Amygdala (tissue), 56 donors: ENCODE measurements around the gene CAMSAP1.

ENCODE experiments used
- DNase-seq, 56 donors: peaks; one replicate each; lab custom pipeline; 2025; lab: John Stamatoyannopoulos, UW

The CAMSAP1 gene

GRCh38 chr9:135886147-135886981 is 21.0 kb downstream of the CAMSAP1 start:
- peak in 13 of 56 donors; percentile 26 to 56 (median 44) for DNase-seq

DNA sequence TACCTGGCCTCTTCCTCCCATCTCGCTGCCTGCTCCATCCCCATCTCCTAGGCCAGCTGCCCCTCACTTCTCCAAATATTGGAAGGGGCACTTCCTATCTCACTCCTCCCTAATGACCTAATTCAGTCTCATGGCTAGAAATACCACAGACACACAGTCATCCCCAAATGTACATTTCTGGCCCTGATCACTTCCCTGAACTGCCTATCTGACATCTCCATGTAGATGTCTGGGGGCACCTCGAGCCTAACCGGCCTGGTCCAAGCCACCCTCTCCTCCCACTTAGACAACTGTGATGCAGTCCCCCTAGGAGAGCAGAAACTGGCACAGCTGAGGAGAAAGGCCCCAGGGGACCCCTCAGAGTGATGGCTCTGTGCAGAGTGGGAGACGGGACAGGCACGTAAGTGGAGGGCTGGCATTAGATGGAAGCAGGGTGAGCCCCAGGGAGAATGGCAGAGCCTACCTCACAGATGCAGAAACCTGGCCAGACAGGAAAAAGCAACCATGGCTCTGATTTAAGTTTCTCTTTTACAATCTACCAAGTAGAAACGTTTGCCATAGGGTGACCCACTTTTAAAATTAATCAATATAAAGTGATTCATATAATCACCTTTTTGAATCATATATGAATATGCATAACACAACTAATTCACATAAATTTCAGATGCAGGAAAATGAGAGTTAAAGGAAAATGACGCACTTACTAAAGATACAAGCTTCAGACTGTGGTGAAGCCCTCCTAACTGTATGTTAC is 22.1 kb downstream of the CAMSAP1 start:
- DNase-seq, result no peak

GRCh38 chr9:135884328-135885035 is 22.9 kb downstream of the CAMSAP1 start:
- DNase-seq, result no peak

DNA sequence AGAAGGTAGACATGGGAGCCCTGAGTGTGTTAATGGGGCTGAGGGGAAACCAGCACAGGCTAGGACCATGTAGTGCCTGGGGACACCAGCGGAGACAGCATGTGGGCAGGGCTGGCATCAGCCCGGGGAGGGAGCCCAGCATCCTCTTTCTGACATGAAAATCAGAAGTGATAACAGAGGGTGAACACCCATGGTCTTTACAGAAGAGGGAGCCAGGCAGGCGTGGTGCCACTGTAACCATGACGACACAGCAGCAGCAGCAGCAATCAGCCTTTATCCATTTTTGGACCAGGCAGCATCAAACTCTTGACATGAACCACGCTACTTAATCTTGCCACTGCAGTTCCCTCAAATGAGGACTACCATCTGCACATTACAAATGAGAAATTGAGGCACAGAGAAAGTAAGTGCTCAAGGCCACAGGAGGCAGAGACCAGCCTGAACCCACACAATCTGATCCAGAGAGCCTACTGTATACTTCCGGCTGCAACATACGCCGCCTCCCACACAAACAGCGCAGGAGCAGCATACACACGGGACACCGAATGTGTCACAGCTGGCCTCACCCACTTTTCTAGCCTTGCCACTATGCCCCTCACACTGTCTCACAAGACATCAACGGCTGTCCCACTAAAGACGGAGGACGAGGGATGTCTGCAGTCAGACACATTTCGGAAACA is 23.8 kb downstream of the CAMSAP1 start:
- peak in 14 of 56 donors; percentile 21 to 45 (median 34) for DNase-seq

DNA sequence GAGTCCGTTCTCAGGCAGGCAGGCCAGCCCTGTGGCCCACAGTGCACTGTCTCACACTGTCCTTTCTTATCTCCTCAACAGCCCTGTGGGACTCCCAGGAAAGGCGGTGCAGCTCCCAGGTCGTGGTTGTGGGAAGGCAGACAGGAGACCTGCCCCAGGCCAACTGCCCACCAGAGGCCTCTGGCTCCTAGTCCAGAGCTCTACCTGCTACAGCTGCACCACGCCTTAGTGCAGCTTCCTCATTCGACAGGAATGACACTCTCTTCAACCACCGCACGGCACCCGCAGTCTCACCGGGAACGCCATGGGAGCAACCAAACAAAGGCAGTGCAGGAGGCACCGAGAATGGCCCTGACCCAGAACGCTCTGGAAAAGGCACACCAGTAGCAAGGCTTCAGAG is 25.3 kb downstream of the CAMSAP1 start:
- no peak for DNase-seq

DNA sequence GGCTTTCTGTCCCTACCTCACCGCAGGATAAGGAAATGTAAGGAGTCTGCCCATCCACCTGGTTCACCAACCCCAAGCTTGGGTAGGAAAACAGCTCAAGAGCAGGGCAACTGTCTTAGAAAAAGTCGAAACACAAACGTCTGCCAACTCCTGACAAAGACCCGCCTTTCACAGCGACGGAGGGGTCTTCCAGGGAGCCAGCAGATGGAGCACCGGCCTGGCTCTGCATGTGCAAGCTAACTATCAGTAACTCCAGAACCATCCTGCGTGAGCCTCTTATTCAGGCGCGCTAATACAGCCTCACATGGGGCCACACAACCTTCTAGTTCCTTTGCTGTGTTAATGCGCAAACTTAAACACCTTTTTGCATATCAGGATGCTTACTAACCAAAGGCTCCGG is 26.9 kb downstream of the CAMSAP1 start:
- no peak for DNase-seq

- no peak for DNase-seq
These were observed 27.7 kb downstream of the CAMSAP1 start for GRCh38 chr9:135879619-135880018.

DNA sequence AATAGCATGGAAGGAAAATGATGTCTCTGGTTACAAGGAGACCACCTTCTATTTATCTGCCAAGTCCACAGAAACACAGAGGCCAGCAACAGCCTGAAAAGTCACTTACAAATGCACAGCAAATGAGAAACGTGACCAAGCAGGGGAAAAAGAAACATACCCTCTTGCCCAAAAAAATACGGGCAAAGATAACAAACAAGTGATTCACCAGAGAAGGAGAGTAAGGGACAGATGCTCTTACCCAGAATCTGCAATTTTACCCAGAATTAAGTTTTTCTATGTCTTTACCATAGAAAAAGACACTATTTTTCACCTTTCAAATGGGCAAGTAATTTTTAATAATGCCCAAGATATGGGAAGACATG is 28.1 kb downstream of the CAMSAP1 start:
- no peak for DNase-seq

- no peak for DNase-seq
These were observed 28.7 kb downstream of the CAMSAP1 start for GRCh38 chr9:135878528-135879236.

- no peak for DNase-seq
These were observed 29.4 kb downstream of the CAMSAP1 start for GRCh38 chr9:135877791-135878527.

DNA sequence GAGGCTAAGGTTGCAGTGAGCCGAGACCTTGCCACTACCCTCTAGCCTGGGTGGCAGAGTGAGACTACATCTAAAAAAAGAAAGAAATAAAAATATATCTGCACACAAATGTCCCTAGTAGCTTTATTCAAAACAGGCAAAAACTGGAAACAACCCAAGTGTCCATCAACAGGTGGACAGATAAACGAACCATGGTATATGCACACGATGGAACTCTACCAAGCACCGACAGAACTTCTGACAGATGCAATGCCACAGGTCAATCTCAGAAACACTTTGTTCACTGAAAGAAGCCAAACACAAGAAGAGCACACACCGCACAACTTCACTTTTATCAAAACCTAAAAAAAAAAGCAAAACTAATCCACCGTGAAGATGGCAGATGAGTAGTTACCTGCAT is 30.4 kb downstream of the CAMSAP1 start:
- DNase-seq, result no peak

DNA sequence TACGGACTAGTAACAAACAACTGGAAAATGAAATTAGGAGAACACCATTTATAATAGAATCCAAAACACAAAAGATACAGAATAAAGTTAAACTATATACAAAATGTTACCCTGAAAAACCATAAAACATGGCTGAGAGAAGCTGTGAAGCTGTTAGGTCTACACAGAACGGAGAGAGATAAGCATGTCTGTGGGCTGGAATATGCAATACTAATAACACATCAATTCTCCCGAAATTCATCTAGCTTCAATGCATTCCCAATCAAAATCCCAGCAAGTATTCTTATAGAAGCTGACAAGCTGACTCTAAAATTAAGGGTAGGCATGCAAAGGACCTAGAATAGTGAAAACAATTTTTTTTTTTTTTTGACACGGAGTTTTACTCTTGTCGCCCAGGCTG is 32.5 kb downstream of the CAMSAP1 start:
- no peak for DNase-seq

DNA sequence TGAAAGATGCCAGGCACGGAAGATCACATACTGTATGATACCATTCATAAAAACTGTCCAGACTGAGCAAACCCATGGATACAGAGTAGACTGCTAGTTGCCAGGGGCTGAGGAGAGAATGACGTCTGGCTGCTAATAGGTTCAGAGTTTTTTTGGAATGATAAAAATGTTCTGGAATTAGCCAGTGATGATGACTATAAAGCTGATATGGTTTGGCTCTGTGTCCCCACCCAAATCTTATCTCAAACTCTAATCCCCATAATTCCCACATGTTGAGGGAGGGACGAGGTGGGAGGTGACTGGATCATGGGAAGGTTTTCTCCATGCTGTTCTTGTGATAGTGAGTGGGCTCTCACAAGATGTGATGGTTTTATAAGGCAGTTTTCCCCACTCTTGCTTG is 37.4 kb downstream of the CAMSAP1 start:
- DNase-seq, result no peak

GRCh38 chr9:135865531-135865930 is 41.8 kb downstream of the CAMSAP1 start:
- DNase-seq, result no peak

DNA sequence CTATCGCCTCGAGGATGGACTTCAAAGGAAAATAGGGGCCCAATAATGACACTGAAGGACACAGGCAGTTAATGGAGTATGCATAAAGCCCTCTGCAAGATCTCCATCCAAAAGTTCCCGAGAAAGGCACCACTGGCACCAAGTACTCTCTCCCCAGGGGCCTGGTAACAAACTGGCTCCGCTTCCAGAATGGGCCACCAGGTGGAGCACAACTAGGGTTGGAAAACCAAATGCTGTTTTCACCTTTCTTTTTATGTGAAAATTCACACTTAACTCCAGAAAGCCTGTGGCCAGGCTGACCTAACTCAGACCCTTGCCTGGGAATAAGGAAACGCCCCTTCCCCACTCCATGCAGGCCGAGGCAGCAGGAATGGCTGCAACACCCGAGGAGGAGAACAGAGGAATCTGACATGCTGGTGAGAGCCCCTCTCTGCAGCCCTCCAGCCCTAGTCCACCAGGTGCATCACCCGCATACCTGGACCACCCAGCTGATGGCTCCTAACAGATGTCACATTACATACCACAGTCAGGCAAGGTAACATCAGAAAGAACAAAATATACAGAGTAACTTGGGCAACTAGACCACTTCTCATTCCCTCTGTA is 42.8 kb downstream of the CAMSAP1 start:
- peak in 28 of 56 donors; percentile 15 to 72 (median 41) for DNase-seq

DNA sequence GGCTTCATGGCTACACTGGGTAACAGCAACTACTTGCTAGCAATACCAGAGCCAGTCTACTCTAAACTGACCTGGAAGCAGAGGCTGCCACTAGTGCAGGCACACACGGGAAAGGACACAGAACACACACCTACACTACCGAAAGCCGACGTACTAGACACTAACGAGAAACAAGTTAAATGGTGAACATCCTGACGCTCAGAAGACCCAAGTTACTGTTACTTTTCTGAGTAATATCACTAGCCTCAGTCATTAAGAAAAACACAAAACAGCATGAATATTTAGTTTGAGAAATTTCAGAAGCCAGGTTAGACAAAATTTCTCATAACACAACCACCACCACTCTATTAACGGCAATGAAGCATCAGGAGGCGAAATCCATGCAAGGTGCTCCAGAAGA is 44.5 kb downstream of the CAMSAP1 start:
- no peak for DNase-seq

- peak in 8 of 56 donors; percentile 6 to 22 (median 12) for DNase-seq
These were observed 48.7 kb downstream of the CAMSAP1 start for GRCh38 chr9:135858491-135859185.

GRCh38 chr9:135857843-135858242 is 49.5 kb downstream of the CAMSAP1 start:
- no peak for DNase-seq
